ENCODE measurements around the gene AAGAB. TPM values are rescaled to one million over a fixed set of nuclear protein-coding genes. Genes with fewer than 3 reads are reported as not detected.
"Not testable (repeated sequence)": the region's sequence is repeated elsewhere in the genome, so short reads cannot be mapped to it uniquely, and the experiment has no call there.

Gene AAGAB
- total RNA-seq, 1 donor = 21.5 TPM

GRCh38 chr15:67154249-67154648 is 100.2 kb downstream of the AAGAB start:
- no peak for DNase-seq (ENCODE audit: low read depth in 2 of 3, low spot score in 2 of 3)

- not testable (repeated sequence) for DNase-seq (ENCODE audit: low read depth in 2 of 3, low spot score in 2 of 3)
Observed at GRCh38 chr15:67153044-67153443, 101.4 kb downstream of the AAGAB start.

GRCh38 chr15:67152429-67152828 is 102.0 kb downstream of the AAGAB start:
- DNase-seq (ENCODE audit: low read depth in 2 of 3, low spot score in 2 of 3) = no peak

Other genes starting within 250 kb of the AAGAB start
- gene SMAD3, start 189.1 kb downstream of the AAGAB start, total RNA-seq = 54.7 TPM
- gene IQCH, start 125 bp upstream of the AAGAB start, total RNA-seq = 2.7 TPM